GM23248 (cell line): ENCODE data around the gene TAF1B. TPM values are rescaled to one million over a fixed set of nuclear protein-coding genes. Genes with fewer than 3 reads are reported as not detected.
"Not testable (repeated sequence)": the region's sequence is repeated elsewhere in the genome, so short reads cannot be mapped to it uniquely, and the experiment has no call there.

Experiments used
- DNase-seq: peaks from one replicate; pipeline ENCODE4 v3.0.0-alpha.2; 2015
- H2AFZ ChIP-seq: fragments of 200-600 bp; sonication (generic); 2 replicates; pipeline ENCODE4 v1.6.1; 2016; ENCODE audit warnings: antibody characterized with exemption
- H3F3A ChIP-seq: fragments of 200-600 bp; sonication (generic); 2 replicates; pipeline ENCODE4 v1.6.1; 2016; ENCODE audit warnings: mild to moderate bottlenecking, antibody characterized with exemption, mixed run types; ENCODE audit not compliant: insufficient read depth
- H3K27ac ChIP-seq: fragments of 200-600 bp; sonication (generic); 2 replicates; pipeline ENCODE4 v1.5.1; 2016; ENCODE audit warnings: mild to moderate bottlenecking
- H3K27me3 ChIP-seq: fragments of 200-600 bp; sonication (generic); replicated peaks from 2 replicates; pipeline ENCODE4 v1.6.1; 2016; ENCODE audit warnings: mild to moderate bottlenecking; ENCODE audit not compliant: insufficient read depth
- H3K36me3 ChIP-seq: fragments of 200-600 bp; sonication (generic); 2 replicates; pipeline ENCODE4 v1.6.1; 2016; ENCODE audit warnings: low read depth, mild to moderate bottlenecking
- H3K4me1 ChIP-seq: fragments of 200-600 bp; sonication (generic); 2 replicates; pipeline ENCODE4 v1.6.1; 2016; ENCODE audit warnings: mild to moderate bottlenecking; ENCODE audit not compliant: insufficient read depth
- H3K4me2 ChIP-seq: fragments of 200-600 bp; sonication (generic); one replicate; pipeline ENCODE4 v1.6.1; 2016; ENCODE audit warnings: mild to moderate bottlenecking; ENCODE audit not compliant: unreplicated experiment
- H3K4me3 ChIP-seq: fragments of 200-600 bp; sonication (generic); 2 replicates; pipeline ENCODE4 v1.5.1; 2016; ENCODE audit warnings: mild to moderate bottlenecking
- H3K79me2 ChIP-seq: fragments of 200-600 bp; sonication (generic); 2 replicates; pipeline ENCODE4 v1.6.1; 2016; ENCODE audit warnings: mild to moderate bottlenecking; ENCODE audit not compliant: insufficient read depth
- H3K9ac ChIP-seq: fragments of 200-600 bp; sonication (generic); 2 replicates; pipeline ENCODE4 v1.6.1; 2016; ENCODE audit warnings: mild to moderate bottlenecking
- H3K9me2 ChIP-seq: fragments of 200-600 bp; sonication (generic); 2 replicates; pipeline ENCODE4 v1.6.1; 2016; ENCODE audit warnings: mixed run types, mild to moderate bottlenecking, moderate library complexity; ENCODE audit not compliant: insufficient read depth
- H3K9me3 ChIP-seq: fragments of 200-600 bp; sonication (generic); one replicate; pipeline ENCODE4 v1.6.1; 2017; ENCODE audit warnings: low read depth
- H4K20me1 ChIP-seq: fragments of 200-600 bp; sonication (generic); 2 replicates; pipeline ENCODE4 v1.6.0; 2016; ENCODE audit not compliant: insufficient read depth
- EZH2 ChIP-seq: fragments of 200-600 bp; sonication (generic); IDR thresholded peaks from 2 replicates; pipeline ENCODE4 v1.6.1; 2018; ENCODE audit warnings: antibody characterized with exemption, mild to moderate bottlenecking; ENCODE audit not compliant: insufficient read depth, poor library complexity, severe bottlenecking
- EZH2phosphoT487 ChIP-seq: fragments of 200-600 bp; sonication (generic); IDR thresholded peaks from 2 replicates; pipeline ENCODE4 v1.6.1; 2018; ENCODE audit warnings: antibody characterized with exemption, moderate library complexity, mild to moderate bottlenecking, low read depth; ENCODE audit not compliant: insufficient read depth
- WGBS, 2 experiments: methylation state at CpG; one replicate each; pipeline ENCODE4 v1.1.6; 2015 to 2017; ENCODE audit warnings: low lambda C conversion rate in 2 of 2, low coverage in 1 of 2; ENCODE audit errors: missing lambda C conversion rate in 2 of 2; 5-methylcytosine and 5-hydroxymethylcytosine counted together
- in situ Hi-C: fragments of 300-500 bp; cut with MboI; formaldehyde crosslinking; loops from 2 replicates; pipeline ENCODE4 v1.15.0; 2020
- polyA plus RNA-seq: library from polyadenylated mRNA; unstranded; fragments of >200 nt; fragmentation: Nextera tagmentation; extraction: Ambion mirVana; gene quantifications from 2 replicates; pipeline ENCODE4 v1.2.1, GENCODE V29; 2016
- total RNA-seq: library from RNA; depleted of rRNA; stranded (reverse); fragments of >200 nt; shearing (Covaris generic); gene quantifications from 2 replicates; pipeline ENCODE4 v1.2.3, GENCODE V29; 2014

Gene TAF1B
- total and polyA plus RNA-seq, 2 experiments from 2014 or later: 16.6 to 27.0 TPM

GRCh38 chr2:9831670-9832069 lies 11.6 kb upstream of the TAF1B start:
- H3K4me3 ChIP-seq: no peak overlapping the region
- H3K36me3 ChIP-seq: no peaks in the 10 kb centered on the region
- no peak overlapping the region for H2AFZ ChIP-seq
- no peak overlapping the region for H3K9ac ChIP-seq
- in situ Hi-C loops: no loop called here
- no peaks in the 10 kb centered on the region for H3K9me2 ChIP-seq
- no peak for DNase-seq
- H3K27me3 ChIP-seq: no peaks in the 10 kb centered on the region
- no peak overlapping the region for H3K4me2 ChIP-seq
- H3K9me3 ChIP-seq: no peaks in the 10 kb centered on the region
- no peak overlapping the region for H3K27ac ChIP-seq
- WGBS, 2 experiments: 86 to 88% methylated on average over 6 of the region's 6 CpGs
- no peaks in the 10 kb centered on the region for H3K79me2 ChIP-seq
- no peaks in the 10 kb centered on the region for H4K20me1 ChIP-seq
- peaks cover 22% of the 10 kb centered on the region for H3K4me1 ChIP-seq
- TF ChIP-seq EZH2 (no peak), EZH2phosphoT487 (no peak)
- H3F3A ChIP-seq: peaks cover 20% of the 10 kb centered on the region

- H3K9ac ChIP-seq: no peak overlapping the region
- WGBS, 2 experiments: 0 to 4% methylated on average over 1 of the region's 1 CpG
- no peaks in the 10 kb centered on the region for H3K79me2 ChIP-seq
- H3K9me2 ChIP-seq: no peaks in the 10 kb centered on the region
- H3K9me3 ChIP-seq: no peaks in the 10 kb centered on the region
- no peaks in the 10 kb centered on the region for H3K27me3 ChIP-seq
- TF ChIP-seq EZH2phosphoT487 (no peak), EZH2 (no peak)
- in situ Hi-C loops: no loop called here
- H2AFZ ChIP-seq: no peak overlapping the region
- peak overlapping the region; percentile 35; the same call in 1 of the 2 replicates for H3K27ac ChIP-seq
- no peaks in the 10 kb centered on the region for H4K20me1 ChIP-seq
- peaks cover 29% of the 10 kb centered on the region for H3K4me1 ChIP-seq
- peak; percentile 90 for DNase-seq
- peaks cover 26% of the 10 kb centered on the region for H3F3A ChIP-seq
- no peak overlapping the region for H3K4me2 ChIP-seq
- no peaks in the 10 kb centered on the region for H3K36me3 ChIP-seq
- H3K4me3 ChIP-seq: no peak overlapping the region
Measured at GRCh38 chr2:9832586-9832985, 10.7 kb upstream of the TAF1B start.

GRCh38 chr2:9835068-9835467 lies 8.2 kb upstream of the TAF1B start:
- H4K20me1 ChIP-seq, H3K9me3 ChIP-seq, H3K36me3 ChIP-seq, H2AFZ ChIP-seq, H3K27ac ChIP-seq, in situ Hi-C loops, H3K9ac ChIP-seq, H3K79me2 ChIP-seq, H3K9me2 ChIP-seq, DNase-seq, H3K4me2 ChIP-seq, H3K4me3 ChIP-seq, H3K27me3 ChIP-seq: not testable (repeated sequence)
- Histone ChIP-seq H3F3A (peaks cover 28% of the 10 kb centered on the region), H3K4me1 (peaks cover 30% of the 10 kb centered on the region)
- WGBS, 2 experiments: 96 to 100% methylated on average over 1 of the region's 1 CpG

GRCh38 chr2:9836074-9836473 lies 7.2 kb upstream of the TAF1B start:
- 81 to 85% methylated on average over 3 of the region's 3 CpGs for WGBS, 2 experiments
- Histone ChIP-seq H3K36me3 (no peaks in the 10 kb centered on the region), H3K9me3 (no peaks in the 10 kb centered on the region), H3K9me2 (no peaks in the 10 kb centered on the region), H3K27ac (peak overlapping the region; percentile 81), H3K9ac (peak overlapping the region; percentile 22), H3F3A (peaks cover 28% of the 10 kb centered on the region), H3K4me2 (peak overlapping the region; percentile 10), H2AFZ (peak overlapping the region; percentile 31; the same call in 1 of the 2 replicates), H3K27me3 (no peaks in the 10 kb centered on the region), H3K4me1 (peaks cover 30% of the 10 kb centered on the region), H3K4me3 (no peak overlapping the region), H3K79me2 (no peaks in the 10 kb centered on the region), H4K20me1 (no peaks in the 10 kb centered on the region)
- no peak for DNase-seq
- in situ Hi-C loops: no loop called here
- no peak for TF ChIP-seq EZH2
- no peak for TF ChIP-seq EZH2phosphoT487

- peak overlapping the region; percentile 10 for H3K4me2 ChIP-seq
- H3K27me3 ChIP-seq: no peaks in the 10 kb centered on the region
- peaks cover 30% of the 10 kb centered on the region for H3K4me1 ChIP-seq
- TF ChIP-seq EZH2phosphoT487 (no peak), EZH2 (no peak)
- peak; percentile 40 for DNase-seq
- no peaks in the 10 kb centered on the region for H3K9me3 ChIP-seq
- H3K4me3 ChIP-seq: no peak overlapping the region
- peaks cover 28% of the 10 kb centered on the region for H3F3A ChIP-seq
- H3K36me3 ChIP-seq: no peaks in the 10 kb centered on the region
- in situ Hi-C loops: no loop called here
- H3K27ac ChIP-seq: peak overlapping the region; percentile 81
- H2AFZ ChIP-seq: peak overlapping the region; percentile 31
- no peaks in the 10 kb centered on the region for H3K79me2 ChIP-seq
- no peaks in the 10 kb centered on the region for H3K9me2 ChIP-seq
- 83 to 84% methylated on average over 3 of the region's 3 CpGs for WGBS, 2 experiments
- H3K9ac ChIP-seq: peak overlapping the region; percentile 22
- no peaks in the 10 kb centered on the region for H4K20me1 ChIP-seq
Measured at GRCh38 chr2:9836517-9836916, 6.8 kb upstream of the TAF1B start.
